MM.1S (cell line): ENCODE measurements around the gene NR6A1.

Experiments
- EZH2 ChIP-seq: fragments of 300-600 bp; sonication (generic); optimal IDR thresholded peaks from 2 replicates; pipeline ENCODE3; 2017; ENCODE audit warnings: low read depth, mild to moderate bottlenecking, antibody characterized with exemption, low read length, mixed read lengths
- TF ChIP-seq, protein P1 (sequence below): fragments of 300-600 bp; sonication (generic); IDR thresholded peaks from 2 replicates; pipeline ENCODE4 v1.5.1; 2016; ENCODE audit warnings: antibody characterized with exemption, low read length, mixed read lengths

DNA sequence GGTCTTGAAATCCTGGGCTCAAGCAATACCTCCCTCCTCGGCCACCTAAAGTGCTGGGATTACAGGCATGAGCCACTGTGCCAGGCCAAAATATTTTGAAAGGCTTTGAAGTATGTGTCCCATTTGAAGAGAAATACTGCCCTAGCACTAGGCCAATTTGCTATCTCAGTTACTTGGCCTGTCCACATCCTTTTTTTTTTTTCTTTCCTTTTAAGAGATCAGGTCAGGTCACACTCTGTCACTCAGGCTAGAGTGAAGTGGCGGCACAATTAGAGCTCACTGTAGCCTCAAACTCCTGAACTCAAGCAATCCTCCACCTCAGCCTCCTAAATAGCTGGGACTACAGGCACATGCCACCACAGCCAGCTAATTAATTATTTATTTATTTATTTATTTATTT, 84.2 kb downstream of the NR6A1 start:
- TF ChIP-seq, protein P1, sequence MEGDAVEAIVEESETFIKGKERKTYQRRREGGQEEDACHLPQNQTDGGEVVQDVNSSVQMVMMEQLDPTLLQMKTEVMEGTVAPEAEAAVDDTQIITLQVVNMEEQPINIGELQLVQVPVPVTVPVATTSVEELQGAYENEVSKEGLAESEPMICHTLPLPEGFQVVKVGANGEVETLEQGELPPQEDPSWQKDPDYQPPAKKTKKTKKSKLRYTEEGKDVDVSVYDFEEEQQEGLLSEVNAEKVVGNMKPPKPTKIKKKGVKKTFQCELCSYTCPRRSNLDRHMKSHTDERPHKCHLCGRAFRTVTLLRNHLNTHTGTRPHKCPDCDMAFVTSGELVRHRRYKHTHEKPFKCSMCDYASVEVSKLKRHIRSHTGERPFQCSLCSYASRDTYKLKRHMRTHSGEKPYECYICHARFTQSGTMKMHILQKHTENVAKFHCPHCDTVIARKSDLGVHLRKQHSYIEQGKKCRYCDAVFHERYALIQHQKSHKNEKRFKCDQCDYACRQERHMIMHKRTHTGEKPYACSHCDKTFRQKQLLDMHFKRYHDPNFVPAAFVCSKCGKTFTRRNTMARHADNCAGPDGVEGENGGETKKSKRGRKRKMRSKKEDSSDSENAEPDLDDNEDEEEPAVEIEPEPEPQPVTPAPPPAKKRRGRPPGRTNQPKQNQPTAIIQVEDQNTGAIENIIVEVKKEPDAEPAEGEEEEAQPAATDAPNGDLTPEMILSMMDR: no peak
- TF ChIP-seq EZH2: no peak
